Measurements from ENCODE around the gene TXNRD2.
A peak's percentile ranks its signal among the peaks of the same experiment; 100 is the strongest.

The TXNRD2 gene

DNA sequence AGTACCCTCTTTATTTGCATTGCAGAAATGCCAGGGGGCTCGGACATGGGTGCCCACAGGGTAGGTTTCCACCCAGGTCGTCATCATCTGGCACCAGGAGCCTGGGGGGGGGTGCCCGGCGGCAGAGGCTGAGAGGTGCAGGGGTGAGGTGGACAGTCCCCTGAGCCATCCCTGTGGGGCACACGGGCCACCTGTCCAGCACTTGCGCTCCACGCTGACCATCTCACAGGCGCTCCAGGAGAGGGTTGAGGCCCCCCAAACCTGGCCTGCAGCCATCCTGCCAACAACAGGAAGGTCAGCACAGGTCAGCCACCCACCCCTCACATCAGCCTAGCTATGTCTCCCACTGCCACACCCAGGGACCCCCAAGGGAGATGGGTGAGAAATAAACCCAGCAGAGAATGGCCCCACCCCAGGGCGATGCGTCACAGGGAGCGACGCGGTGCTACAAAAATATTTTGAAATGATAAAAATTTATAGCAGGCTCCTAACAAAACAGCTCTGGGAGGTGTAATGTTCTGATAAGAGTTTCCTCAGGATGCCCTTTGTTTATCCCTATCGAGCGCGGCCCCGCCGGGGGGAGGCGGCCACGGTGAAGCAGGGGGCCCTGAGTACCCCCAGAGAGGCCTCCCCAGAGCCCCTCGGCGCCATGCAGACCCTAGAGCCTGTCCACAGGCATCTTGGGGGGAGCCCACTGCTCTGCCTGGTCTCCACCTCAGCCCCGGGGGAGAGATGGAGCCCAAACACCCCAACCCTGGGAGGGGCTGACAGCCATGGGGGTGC lies 65.9 kb downstream of the TXNRD2 start:
- DNase-seq (ENCODE audit: low spot score) = no peak

DNA sequence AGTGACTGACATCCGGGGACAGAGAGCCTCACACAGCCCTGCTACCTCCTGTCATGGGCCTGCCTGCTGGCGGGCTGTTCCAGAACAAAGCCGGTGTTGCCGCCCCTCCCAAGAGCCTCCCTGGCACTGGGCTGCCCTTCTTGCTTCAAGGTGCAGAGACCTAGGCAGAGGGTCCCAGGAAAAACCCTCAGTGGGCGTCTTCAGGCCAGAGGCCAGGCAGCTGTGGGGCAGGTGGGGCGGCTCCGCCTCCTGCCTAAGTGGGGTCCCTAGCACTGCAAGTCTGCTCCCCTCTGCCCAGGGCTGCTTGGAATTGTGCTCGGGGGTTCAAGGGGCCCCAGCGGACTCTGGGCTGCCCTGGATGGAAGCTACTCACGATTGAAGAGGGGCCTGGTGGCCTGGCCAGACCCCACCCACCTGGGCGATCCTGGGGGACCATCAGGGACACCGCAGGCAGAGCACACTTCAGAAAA lies 66.5 kb downstream of the TXNRD2 start:
- DNase-seq (ENCODE audit: low spot score) = no peak

DNA sequence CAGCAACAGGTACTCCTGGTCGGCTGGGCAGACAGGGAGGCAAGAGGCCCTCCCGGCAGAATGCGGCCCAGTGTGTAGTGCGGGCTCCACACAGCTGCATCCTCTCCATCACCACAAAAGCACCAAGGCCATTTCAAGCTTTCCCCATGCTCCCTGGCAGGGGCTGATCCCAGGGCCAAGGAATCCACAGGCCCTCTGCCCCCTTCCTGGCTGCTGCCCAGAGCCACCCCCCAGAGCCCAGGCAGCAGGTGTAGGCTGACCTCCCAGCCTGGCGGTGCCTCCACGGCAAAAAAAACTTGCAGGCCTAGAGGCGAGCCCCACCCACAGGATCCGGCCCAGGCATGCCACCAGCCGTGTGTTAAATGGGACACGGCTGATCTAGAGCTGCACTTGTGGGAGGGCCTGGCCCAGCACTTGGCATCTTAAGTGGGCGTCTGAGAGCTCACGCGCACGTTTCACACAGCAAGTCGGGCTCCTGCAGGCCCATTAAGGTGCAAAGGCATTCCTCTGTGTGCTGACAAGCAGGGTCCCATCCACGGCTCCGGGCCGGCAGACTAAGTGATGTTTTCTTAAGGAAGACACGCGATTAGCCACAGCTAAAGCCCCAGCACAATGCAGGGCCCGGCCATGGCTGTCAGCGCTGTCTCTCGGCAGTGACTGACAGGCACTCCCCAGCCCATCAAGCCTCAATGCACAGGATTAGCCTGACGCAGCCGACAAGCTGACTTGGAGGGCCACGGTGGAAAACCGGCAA lies 67.1 kb downstream of the TXNRD2 start:
- peak; percentile 27 for DNase-seq (ENCODE audit: low spot score)

DNA sequence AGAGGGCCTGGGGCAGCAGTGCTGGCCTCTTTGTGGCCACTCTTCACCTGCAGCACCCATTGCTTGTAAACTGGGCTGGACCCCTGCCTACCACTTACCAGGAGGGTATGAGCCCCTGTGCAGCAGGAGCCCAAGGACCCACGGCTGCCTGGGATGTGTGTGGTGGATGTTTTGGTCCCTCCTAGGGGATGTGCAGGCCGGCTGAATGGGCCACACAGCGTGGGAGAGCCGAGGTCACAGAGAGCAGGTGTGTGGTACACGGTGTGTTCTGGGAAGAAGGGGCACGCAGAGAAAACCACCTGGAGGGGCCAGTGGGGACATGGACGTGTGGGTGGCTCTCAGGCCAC lies 67.7 kb downstream of the TXNRD2 start:
- no peak for DNase-seq (ENCODE audit: low spot score)

DNA sequence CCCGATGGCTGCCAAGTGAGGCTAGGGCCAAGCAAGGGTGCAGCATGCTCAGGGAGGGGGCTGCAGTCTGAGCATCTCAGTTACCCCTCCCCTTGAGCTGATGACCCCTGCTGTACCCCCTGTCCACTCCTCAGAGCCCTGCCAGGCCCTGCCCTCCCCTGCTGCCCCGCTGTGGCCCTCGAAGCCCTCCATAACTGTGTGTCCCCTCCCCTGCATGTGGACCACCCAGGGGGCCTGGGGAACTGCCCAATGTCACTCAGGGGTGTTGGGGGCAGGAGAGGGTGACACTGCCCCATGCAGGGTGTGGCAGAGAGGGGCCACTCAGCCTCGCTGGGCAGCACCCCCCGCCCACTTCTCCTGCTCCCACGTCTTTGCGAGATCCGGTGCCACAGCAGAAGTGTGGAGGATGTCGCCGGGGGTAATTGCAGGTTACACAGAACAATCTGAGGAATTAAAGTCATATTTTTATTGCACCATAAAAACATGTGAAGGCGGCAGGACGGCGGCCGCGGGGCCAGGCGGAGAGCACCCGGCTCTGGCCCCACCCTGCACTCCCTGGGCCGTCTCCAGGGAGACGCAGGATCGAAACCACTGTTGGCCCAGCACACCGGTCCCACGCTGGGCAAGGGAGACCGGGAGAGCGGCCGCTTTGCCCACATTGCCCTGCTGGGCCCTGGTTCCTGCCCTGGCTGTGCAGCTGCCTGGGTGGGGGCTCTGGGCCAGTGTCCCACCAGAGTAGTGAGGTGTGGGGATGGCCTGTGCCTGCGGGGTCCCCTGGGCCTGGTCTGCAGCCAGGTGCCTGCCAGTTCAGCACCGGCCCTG lies 68.3 kb downstream of the TXNRD2 start:
- no peak for DNase-seq (ENCODE audit: low spot score)

DNA sequence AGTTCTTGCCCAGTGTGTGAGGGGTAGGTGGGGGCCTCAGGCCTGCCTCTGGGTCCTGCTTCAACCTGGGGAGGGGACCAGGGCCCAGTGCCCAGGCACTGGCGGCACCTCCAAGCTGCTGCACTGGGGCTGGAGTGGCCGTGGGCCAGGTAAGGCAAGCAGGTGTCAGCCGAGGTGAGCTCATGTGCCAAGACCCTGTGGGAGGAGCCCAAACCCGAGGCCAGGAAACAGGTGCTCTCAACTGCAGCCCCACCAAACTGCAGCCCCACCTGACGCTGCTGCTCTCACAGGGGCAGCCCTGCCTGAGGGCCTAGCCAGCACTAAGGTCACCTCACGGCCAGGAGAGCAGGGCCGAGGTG lies 68.9 kb downstream of the TXNRD2 start:
- no peak for DNase-seq (ENCODE audit: low spot score)

DNA sequence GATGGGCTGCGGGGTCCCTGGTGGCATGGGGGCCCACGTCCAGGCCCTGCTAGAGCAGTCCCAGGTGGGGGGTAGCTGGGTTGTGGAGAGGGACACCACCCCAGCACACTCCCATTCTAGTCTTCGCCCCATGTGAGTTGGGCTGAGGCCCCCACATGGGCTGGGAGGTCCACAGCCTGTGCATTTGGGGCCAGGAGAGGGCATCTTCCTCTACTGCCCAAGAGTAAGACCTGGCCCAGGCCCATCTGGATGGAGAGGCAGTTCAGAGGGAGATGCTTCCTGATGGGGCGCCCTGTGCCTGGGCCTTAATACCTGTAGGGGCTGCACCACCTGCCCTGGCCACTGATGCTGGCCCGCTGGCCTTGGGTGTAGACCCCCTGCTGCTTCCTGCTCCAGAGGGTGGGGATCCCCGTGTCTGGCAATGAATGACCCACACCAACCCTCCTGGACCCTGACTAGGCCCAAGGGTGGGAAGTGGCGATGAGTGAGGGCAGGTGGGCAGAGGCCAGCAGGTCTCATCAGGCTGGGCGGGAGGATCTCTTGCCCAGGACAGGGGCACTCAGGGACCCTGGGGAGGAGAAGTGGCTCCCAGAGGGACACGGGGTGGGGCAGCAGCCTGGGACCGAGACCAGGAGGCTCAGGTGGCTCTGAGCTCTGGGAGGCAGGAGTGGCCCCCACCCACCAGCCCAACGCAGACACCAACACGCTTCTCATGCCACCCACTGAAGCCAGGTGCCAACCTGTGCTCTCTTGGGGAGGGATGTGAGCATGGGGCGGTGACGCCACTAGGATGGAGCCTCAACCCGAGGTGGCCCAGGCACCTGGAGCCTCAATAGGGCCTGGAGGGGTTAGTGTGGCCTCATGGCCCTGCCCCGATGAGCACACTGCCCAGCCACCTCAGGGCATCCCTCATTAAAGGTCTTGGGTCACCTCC lies 69.5 kb downstream of the TXNRD2 start:
- no peak for DNase-seq (ENCODE audit: low spot score)

DNA sequence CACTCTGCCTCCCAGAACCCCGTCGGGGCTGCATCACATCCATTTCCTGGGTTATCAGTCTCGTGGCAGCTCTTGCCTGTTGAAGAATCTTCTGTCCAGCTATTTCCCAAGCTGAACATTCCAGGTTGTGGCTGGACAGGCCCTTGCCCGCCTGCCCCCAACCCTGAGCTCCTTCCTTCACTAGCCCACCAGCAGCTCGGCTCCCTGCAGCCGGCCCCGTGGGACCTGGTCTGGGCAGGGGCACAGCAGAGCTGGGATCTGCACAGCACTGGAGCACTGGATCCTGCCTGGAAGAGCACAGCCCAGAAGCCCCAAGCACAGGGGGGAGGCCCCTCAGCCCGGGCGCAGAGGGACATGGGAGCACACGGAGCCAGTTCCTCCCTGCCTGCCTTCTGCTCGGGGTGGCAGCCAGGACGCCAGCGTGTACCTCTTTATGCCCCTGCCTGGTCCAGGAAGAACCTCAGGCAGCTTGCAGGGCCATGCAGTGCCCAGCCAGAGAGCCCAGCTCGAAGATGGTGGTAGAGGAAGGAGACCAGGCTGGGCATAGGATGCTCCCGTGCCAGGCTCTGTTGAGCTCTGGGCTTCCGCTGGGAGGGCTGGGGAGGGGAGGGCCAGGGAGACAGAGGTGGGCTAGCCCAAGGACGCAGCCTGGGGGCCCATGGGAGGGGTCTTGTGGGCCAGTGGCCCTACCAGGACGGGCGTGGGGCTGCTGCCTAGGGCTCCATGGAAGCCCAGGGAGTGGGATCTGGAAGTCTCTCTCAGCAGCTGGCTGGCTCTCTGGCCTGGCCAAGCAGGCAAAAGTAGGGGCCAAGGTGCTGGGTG lies 70.4 kb downstream of the TXNRD2 start:
- DNase-seq (ENCODE audit: low spot score) = no peak

DNA sequence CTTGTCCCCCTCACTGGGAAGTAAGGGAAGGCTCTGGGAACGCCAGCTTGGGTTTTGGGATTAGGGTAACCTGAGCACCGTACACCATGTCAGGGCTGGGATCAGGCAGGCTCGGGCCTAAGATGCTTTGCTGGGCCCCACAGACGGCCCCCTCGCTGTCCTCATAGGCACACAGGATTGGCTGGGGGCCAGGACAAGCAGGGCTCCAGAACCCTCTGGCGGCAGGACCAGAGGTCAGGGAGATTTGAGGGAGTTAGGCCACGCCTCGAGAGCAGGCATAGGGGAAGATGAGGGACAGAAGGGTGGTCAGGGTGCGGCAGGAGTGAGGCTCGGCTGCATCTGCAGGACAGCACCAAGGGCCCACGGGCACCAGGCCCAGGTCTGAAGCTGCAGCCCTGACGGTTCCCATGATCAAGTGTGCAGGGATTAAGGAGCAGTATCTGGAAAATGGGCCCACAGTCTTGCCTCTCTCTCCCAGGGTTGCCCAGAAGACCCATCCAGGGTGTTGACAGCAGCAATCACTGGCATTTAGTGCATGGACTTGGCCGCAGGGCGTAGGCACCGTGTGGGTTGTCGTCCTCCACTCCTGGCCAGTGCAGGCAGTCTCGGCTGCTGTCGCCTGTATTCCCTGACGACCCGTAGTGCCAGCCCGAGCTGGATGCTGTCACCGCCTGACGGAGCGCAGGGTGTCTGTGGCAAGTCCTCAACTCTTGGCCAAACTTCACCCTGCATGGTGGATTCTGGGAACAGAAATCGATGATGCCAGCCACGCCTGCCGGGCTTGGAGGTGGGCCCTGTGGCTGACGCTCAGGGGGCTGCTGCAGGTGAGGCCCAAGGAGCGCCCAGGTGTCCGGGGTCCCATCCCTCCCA lies 71.2 kb downstream of the TXNRD2 start:
- no peak for DNase-seq (ENCODE audit: low spot score)

DNA sequence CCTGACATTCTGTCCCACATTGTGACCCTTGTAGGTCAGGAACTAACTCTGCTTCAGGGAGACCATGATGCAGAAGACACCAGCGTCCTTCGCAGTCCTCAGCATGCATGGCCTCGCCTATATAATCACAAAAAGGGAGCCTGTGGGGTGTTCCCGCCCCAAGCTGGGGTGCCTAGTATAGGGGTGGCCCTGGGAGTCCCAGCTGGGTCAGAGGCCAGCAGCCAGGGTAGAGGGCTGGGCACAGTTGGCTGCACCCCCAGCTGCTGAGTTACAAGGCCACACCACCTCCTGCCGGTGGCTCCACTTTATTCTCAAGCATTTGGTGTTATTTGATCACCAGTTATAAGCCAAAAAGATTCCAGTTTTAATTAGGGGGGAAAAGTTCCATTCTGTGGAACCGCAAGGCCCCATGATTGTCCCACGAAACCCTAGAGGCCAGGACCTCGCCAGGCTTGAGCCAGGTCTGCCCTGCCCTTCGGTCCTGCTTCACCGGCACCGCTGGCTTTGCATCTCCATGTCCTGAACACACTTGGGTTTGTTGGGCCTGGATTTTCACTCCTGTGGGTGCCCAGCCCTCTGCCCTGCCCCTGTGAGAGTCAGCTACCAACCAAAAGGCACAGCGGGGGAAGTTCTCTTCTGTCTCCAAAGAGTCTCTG lies 72.0 kb downstream of the TXNRD2 start:
- DNase-seq (ENCODE audit: low spot score) = no peak

DNA sequence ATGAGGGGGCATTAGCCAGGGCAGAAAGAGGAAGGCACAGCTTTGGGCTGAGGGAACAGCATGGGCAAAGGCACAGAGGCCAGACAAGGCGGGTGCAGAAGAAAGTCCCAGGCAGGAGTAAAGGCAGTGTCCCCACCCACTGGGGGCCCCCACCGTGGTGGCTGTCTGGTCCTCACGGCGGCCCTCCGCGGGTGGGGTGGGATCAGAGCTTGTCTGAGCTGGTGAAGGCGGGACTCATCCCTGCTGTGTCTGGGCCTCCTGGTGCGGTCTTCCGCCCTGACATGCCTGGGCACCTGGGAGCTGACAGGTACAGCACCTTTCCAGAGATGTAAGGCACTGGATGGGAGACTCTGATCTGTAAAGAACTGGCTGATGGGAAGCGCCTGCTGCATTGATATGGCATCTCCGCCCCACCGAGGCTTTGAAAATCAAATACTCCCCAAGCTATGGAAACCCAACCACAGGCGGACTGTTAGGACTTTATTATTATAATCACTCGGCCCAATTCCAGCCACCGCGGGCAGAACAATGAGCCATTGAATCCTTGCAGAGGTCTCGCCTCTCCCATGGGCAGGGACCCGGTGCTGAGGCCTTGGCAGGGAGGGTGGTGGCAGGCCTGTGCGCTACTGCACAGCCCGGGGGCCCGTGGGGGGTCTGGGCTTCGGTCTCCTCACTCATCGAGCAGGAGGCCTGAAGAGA lies 72.7 kb downstream of the TXNRD2 start:
- DNase-seq (ENCODE audit: low spot score) = no peak

DNA sequence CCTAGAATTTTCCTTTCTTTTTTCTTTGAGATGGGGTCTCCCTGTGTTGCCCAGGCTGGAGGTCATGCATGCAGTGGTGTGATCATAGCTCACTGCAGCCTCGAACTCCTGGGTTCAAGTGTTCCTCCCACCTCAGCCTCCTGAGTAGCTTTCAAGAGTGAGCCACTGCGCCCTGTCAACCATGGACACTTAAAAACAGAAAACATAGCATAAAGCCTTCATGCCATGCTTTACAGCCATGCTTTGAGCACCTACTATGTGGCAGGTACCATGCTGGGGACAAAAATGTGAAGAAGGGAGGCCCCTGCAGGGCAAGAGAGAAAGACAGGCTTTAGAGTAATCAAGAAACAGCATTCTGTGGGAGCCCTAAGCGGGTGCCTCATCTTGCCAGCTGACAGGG lies 73.3 kb downstream of the TXNRD2 start:
- DNase-seq (ENCODE audit: low spot score) = no peak

DNA sequence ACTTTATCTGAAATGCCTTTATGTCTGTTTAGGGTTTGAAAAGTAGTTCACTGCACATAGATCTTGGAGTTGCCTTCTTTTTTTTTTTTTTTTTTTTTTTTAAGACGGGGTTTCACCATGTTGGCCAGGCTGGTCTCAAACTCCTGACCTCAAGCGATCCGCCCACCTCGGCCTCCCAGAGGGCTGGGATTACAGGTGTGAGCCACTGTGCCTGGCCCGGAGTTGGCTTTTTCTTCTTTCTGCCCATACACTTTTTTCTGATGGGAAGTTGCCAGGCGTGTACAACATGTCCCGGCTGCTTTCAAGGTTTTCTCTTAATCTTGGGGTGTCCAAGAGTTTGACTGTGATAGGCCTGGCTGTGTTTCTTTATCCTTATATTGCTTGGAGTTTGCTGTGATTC lies 74.0 kb downstream of the TXNRD2 start:
- DNase-seq (ENCODE audit: low spot score) = no peak

DNA sequence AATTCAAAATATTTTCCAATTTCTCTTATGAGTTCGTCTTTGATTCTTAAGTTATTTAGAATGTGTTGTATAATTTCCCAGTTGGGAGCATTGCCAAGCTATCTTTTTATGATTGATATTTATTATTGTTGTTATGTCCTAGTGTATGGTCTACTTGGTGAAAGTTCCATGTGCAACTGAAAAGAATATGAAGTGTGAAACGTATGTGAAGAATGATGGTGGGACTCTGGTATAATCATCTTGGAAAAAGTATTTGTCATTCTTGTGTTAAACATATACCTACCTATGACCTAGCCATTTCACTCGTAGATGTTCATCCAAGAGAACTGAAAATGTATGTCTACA lies 75.0 kb downstream of the TXNRD2 start:
- no peak for DNase-seq (ENCODE audit: low spot score)

DNA sequence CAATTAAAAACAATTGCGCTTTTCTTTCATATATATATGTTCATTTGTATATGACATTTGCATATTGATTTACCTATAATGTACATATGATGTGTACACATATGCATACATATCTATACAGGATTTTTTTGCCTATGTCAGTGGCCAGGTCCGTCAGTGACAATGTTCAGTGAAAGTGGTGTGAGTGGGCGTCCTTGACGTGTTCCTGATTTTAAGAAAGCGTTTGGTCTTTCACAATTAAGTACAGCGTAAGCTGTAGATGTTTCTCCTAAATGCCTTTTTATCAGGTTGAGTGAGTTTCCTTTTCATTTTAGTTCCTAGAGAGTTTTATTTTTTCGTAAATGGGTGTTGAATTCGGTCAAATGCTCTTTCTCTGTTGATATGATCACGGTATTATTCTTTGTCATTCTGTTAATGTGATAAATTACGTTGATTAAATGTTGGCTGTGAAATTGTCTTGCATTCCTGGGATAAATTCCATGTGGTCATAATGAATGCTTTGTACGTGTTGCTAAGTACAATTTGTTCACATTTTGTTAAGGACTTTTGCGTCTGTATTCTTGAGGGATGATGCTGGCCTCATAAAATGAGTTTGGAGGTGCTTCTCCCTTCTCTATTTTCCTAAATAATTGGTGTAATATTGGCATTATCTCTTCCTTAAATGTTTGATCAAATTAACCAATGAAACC lies 76.3 kb downstream of the TXNRD2 start:
- DNase-seq (ENCODE audit: low spot score) = no peak

DNA sequence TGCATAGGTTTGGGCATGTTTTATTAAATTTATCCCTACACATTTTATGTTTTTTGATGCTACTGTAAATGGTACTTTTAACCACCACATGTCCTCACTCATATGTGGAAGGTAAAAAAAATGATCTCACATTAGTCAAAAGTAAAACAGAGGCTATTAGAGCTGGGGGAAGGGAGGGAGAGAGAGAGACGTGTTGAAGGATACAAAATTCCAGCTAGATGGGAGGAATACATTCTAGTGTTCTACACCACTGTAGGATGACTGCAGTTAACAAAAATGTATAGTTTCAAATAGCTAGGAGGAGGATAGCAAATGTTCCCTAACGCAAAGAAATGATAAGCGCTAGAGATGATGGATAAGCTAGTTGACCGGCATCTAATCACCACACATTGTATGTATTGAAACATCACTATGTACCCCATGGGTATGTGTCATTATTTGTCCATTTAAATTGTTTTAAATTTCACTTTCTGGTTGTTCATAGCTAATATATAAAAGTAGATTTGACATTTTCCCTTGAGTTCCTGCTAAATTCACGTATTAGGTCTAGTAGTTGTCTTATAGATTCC lies 77.0 kb downstream of the TXNRD2 start:
- no peak for DNase-seq (ENCODE audit: low spot score)

DNA sequence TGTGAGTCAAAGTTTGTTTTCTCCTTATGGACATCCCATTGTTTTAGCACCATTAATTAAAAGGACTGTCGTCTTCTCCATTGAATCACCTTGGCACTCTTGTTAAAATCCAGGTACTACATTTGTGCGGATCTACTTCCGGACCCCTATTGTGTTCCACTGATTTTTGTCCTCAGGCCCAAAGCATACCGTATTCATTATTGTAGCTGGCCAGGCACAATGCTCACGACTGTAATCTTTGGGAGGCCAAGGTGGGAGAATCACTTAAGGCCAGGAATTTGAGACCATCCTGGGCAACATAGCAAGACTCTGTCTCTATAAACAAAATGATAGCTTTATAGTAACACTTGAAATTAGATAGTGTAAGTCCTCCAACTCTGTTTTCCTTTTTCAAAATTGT lies 78.0 kb downstream of the TXNRD2 start:
- DNase-seq (ENCODE audit: low spot score) = no peak

Data from CD4-positive, alpha-beta T cell treated with Interleukin-15 for 4 hours (primary cell).